ENCODE measurements around the gene CLTCL1.
"Not testable (repeated sequence)": the region's sequence is repeated elsewhere in the genome, so short reads cannot be mapped to it uniquely, and the experiment has no call there.

CLTCL1 gene

DNA sequence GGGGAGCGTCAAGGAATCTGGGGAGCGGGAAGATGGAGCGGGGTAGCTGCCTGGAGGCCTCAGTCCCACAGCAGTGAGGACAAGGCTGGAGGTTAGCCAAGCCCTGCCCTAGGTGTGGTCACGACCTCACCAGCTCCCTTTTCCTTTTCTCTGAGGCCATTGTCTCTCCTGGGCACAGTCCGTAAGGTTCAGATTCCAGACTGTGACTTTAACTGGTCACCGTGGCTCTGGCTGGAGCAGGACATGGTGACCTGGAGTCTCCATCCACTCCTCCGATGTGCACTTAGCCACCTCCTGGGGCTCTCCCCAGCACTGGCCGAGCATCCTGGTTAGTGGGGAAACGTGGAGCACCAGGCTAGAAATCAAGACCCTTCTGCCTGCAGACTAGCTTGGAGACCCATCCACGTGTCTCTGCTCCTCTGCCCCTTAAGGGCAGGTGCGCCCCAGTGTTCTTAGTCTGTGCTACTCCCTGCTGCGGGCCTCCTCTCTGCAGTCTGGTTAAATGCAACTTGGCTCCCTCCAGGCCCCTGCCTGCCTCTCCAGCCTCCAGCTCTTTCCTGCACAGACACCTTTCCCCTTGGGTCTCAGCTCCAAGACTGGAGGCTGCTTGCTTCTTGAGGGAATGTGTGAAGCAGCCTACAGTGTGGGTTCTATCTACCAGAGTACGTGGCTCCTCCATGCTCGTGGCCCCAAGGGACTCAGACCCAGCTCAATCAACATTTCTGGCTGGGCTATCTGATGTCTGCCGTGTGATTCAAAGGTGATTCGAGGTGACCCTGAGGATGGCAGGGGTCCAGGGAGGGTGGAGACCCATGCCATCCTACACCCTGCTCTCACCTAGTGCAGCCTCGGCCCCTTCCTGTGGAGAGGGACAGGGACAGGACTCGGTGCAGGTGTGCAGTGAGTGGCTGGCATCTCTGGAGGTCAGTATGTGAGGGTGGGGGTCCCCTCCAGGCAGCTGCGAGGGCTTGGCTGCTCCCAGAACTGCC lies 118.2 kb downstream of the CLTCL1 start:
- no peak for DNase-seq

DNA sequence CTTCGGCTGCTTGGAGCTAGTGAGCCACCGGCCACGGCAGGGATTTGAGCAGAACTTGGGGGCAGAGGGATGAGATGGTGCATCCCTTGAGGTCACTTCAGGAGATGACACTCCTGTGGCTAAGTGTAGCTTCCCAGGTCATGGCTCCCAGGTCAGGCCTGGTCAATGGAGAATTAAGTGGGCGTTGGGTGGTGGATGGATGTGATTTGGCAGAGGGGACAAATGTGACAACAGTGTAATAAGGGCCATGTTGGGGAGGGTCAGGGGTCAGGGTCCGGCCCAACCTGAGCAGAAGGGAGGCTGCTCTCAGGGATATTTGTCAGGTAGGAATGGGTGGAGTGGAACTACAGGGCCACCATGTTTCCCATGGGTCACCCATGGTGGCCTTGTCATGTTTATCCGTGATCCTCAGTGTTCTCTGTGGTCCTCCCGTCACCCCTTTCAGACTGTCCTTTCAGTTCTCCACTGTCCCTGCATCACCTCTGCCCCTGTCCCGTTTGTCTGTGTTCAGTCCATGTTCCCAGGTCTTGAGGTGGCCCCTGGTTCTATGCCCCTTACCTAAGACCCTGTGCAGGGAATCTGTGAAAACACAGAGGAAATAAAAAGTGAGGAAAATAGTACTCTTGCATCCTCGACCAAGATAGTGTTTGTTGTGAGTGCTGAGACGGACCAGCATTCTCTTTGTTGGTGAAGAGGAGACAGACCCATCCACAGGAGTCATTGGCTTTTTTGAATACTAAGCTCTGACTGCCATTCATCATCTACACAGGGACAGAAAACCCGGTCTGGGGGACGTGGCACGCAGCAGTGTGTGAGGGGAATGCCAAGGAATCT lies 119.1 kb downstream of the CLTCL1 start:
- no peak for DNase-seq

DNA sequence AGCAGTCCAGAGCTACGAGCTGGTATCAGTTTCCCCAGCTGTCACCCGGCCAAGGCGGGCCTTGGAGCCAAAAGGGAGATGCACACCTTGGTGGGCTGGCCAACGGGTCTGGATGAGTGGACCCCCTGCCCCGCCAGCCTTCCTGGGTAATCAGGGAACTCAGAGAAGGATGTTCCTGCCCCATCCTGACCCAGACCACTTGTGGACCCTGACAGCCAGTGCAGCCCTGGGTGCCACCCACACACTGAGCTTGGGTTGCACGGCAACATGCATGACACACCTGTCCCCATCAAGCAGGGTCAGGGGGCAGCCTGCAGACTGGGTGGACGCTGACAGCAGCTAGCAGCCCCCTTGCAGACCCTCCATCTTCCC lies 121.6 kb downstream of the CLTCL1 start:
- no peak for DNase-seq

DNA sequence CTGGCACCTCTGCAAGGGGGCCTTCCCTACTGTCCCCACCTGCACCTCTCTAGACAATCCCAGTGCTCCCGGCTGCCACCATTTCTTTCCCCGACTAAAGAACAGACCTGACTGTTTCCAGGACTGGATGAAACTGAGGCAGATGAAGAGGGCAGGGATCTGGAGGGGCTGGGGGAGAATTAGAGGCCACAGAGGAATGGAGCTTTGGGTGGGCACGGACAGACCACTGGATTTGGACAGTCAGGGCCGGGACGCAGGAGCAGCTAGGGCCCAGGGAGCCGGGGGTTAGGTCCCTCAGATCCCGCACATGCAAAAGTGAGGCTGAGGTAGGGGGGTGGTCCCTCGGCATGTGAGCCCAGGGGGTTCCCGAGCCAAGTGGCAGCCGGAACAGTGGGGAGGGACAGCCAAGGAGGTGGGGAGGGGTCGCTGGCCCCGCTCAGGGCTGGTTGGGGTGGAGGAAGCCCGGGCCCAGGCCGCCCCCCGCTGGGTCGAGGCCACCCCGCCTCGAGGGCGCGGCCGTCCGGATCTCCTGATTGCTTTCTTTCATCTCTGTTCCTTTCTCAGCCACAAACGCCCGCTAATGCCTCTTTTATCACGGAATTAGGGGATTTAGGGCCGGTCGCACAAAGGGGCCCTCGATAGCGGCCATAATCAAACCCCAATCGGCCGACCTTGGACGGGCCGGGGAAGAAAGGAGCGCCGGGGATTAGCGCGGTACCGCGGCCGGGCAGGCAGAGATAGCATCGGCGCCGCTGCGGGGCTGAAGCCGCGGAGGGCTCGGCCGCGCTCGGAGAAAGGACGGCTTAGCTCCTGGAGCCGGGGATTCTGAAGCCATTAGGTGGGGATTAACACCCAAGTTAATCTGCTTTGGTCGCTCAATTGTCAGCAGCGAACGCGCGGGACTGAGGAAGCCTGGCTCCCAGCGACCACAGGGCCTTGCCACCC lies 122.2 kb downstream of the CLTCL1 start:
- DNase-seq, result no peak

DNA sequence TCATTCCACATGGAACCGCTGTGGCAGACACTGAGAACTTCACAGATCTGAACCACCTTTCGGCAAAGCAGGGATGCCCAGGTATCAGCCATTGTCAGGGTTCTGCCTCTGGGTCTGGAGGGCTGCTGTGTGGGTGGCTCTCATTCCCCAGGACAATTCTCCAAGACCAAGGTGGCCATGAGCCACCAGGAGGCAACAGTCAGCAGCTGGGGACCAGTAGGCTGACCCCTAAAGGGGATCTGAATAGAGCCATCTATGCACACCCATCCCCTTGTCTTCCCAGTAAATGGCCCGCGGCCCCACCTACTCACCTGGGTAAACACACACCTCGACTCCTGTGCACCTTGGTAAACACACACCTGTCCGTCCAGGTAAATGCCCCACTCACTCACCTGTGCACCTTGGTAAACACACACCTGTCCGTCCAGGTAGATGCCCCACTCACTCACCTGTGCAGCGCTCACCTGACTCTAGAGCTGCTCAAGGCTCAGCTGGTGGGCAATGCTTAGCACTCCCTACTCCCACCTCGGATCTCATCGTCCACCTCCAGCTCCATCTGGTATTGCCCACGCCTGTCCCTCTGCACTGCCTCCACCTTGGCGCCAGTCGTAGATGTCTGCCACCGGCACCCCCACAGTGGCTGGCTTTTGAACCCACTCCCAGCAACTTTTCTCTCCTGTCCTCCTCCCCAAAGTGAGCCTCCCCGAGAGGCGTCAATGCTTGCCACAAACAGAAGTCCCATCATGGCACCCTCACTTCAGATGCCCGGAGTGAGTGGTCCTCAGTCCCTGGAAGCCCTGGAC lies 123.2 kb downstream of the CLTCL1 start:
- DNase-seq, result peak; percentile 43

DNA sequence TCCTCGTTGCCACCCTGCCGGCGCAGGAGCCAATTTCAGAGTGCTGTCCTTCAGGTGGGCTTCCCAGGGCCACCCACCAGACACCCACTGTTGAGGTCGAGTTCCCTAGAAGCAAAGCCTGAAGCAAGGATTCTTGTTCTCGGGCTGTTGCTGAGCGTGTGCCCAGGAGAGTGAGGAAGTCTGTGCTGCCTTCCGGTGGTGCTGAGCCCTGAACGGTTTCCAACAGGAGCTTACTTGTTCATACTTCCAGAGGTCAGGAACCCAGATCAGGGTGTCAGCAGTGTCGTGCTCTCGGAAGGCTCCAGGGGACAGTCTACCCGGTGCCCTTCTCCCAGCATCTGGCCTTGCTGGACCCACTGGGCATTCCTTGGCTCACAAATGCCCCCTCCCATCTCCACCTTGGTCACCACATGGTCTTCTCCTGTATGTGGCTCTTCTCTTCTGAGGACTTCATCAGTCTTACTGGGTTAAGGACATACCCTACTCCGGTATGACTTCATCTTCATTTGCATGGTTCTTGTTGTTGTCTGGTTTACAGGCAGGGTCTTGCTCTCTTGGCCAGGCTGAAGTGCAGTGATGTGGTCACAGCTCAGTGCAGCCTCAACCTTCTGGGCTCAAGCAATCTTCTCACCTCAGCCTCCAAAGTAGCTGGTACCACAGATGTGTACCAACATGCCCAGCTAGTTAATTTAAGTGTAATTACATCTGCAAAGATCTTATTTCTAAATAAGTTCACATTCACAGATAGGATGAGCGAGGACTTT lies 124.2 kb downstream of the CLTCL1 start:
- DNase-seq, result no peak

DNA sequence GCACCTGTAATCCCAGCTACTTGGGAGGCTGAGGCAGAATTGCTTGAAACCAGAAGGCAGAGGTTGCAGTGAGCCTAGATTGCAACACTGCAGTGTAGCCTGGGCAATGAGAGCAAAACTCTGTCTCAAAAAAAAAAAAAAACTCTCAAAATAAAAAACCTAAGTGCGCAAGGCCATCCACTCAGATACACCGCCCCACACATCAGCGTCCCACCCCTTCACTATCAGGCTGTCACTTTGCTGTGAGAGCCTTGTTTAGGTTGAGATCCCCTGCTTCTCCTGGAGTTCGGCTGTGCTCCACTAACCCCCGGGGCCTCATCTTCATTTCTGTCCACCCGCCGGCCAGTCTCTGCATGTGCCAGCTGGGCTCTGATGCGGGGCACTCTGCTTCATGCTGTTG lies 125.1 kb downstream of the CLTCL1 start:
- no peak for DNase-seq

DNA sequence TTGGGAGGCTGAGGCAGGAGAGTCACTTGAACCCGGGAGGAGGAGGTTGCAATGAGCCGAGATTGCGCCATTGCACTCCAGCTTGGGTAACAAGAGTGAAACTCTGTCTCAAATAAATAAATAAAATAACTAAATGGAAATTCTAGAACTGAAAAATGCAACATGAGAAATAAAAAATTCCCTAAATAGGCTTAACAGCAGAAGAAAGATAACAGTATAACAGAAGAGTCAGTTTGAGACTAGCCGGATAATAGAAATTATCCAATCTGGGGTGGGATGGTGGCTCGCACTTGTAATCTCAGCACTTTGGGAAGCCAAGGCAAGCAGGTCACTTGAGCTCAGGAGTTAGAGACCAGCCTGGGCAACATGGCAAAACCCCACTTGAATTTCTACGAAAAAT lies 127.1 kb downstream of the CLTCL1 start:
- no peak for DNase-seq

DNA sequence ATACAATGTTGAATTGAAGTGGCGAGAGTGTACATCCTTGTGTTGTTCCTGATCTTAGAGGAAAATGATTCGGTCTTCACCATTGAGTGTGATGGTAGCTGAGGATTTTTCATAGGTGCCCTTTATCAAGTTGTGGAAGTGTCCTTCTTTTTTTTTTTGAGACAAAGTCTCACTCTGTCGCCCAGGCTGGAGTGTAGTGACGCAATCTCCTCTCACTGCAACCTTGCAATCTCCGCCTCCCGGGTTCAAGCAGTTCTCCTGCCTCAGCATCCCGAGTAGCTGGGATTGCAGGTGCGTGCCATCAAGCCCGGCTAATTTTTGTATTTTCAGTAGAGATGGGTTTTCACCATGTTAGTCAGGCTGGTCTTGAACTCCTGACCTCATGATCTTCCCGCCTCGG lies 132.9 kb downstream of the CLTCL1 start:
- DNase-seq, result not testable (repeated sequence)

DNA sequence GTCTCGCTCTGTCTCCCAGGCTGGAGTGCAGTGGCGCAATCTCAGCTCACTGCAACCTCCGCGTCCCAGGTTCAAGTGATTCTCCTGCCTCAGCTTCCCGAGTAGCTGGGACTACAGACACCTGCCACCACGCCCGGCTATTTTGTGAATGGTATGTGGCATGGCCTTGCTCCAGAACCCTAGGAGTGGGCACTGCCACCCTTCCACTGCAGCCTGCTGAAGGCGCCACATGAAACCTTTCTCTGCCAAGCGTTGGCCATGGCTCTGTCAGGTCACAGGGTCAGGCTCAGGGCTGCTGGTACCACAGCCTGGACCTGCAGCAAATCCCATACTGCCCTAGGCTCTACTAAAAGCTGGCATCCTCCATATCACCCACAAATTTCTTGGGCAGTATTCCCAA lies 135.4 kb downstream of the CLTCL1 start:
- not testable (repeated sequence) for DNase-seq

DNA sequence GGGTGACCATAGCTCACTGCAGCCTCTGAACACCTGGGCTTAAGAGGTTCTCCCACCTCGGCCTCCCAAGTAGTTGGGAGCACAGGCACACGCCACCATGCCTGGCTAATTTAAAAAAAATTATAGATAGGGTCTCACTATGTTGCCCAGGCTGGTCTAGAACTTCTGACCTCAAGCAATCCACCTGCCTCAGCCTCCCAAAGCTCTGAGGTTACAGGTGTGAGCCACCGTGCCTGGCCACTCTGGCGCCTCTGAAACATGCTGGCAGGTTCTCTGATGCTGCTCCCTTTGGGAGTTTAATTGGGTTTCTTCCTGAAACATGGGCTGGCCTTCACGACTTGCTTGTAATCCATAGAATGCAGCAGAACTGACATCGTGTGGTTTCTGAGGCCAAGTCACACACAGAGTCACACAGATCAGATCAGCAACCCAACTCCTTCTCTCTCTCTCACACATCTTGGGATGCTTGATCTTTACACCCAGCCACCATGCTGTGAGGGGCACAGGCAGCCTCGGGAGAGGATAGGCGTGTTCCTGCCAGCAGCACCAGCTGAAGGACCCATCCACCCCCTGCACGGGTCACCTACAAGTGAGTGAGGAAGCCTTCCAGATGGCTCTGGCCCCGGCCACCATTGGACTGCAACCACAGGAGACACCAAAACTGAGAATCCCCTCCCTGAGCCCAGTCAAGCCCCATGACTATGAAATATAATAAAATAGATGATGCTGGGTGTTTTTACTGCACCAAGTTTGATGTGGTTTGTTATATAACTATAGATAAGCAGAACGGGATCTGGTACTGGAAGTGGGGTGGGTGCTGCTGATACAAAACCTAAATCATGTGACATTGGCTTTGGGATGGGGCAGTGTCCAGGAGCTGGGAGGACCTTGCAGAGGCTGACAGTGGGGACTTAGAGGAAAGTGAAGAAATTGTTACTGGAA lies 138.3 kb downstream of the CLTCL1 start:
- DNase-seq, result no peak

DNA sequence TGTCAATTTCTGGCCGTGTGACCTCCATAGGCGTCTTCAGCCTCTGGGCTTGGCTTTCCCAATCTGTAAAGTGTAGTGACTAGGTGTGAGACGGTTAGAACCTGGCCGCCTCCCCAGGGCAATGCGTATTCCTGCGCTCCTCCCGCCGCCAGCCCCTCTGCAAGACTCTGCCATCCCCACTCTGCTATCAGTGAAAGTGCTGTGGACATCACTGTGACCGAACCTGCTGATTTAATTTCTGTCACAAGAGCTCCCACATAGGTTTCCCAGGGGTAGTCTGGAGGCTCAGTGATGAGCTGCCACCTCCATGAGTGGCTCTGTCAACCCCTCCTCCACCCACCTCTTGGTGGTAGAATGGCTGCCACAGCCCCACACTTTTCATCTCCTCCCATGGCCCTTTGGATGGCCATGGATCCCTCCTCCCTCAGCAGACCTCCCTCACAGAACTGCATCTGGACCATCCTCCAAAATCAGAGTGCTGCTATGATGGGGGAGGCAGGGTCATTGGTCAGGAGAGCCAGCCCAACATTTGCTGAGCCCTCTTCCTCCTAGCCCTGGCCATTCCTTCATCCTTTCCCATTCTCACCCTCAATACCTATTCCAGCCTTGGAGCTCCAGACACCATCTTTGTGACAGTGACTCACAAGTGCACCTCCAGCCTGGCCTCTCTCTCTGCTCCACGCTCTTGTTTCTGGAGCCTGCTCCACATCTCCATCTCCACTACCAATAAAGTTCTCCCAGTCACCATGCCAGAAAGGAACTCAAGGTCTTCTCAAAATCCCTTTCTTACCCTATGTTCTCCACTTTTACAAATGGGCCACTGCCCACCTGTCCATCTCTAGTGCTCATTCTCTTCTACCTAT lies 140.0 kb downstream of the CLTCL1 start:
- no peak for DNase-seq

DNA sequence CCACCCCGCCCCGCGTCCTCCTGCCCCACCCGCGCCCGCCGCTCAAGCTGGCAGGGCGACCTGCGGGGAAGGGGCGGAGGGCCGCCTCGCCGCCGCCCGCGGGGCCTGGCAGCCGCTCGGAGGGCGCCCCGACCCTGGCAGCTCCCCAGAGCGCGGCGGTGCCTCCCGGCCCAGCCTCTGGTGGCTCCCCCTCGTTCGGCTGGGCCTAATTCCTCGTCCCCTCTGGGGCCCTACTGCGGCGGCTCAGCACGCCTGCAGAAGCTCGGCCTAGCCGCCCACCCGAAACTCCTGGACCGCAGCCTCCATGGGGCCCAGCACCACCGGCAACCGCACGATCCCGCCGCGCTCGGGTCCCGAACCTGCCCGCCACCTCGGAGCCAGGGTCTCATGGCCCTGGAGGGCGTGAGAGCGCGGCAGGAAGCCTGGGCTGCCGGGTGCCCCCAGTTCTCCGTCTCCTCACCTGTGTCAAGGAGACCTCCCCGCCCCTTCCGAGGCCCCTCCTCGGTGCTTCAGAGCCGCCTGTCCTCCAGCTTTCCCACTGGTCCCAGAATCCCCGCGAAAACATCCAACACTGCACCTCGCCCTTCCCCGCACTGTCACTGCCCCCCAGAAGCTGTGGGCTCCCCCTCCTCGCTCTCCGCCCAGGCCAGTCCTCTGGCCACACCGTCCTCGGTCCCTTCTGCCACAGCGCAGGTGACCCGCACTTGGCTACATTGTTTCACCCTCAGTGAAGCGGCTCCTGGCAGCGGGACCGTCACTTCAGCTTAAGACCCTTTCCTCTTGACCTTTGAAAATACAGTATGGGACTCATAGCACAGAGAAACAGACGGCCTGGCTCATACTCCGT lies 140.8 kb downstream of the CLTCL1 start:
- no peak for DNase-seq

DNA sequence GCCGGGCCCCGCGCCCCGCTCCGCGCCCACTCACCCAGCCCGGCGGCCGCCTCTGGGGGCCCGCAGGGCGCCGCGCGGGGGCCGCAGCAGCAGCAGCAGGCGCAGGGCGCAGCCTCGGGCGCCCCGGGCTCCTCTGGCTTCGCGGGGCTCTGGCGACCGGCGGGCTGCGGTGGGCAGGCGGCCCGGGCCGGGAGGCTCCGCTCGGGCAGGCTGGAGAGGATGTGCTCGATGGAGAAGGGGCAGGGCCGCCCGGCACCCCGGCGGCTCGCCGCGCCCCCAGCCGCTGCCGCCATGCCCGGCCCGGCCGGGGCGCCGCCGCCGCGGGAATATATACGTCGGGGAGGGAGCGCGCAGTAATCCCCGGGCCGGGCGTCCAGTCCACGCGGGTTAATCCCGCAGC lies 141.5 kb downstream of the CLTCL1 start, which contains the start of gene GSC2:
Gene GSC2 (minus strand): TSS at position 302 of the 400 bp plus-strand sequence. CDS start 9 bp downstream, at position 293.
- no peak for DNase-seq

DNA sequence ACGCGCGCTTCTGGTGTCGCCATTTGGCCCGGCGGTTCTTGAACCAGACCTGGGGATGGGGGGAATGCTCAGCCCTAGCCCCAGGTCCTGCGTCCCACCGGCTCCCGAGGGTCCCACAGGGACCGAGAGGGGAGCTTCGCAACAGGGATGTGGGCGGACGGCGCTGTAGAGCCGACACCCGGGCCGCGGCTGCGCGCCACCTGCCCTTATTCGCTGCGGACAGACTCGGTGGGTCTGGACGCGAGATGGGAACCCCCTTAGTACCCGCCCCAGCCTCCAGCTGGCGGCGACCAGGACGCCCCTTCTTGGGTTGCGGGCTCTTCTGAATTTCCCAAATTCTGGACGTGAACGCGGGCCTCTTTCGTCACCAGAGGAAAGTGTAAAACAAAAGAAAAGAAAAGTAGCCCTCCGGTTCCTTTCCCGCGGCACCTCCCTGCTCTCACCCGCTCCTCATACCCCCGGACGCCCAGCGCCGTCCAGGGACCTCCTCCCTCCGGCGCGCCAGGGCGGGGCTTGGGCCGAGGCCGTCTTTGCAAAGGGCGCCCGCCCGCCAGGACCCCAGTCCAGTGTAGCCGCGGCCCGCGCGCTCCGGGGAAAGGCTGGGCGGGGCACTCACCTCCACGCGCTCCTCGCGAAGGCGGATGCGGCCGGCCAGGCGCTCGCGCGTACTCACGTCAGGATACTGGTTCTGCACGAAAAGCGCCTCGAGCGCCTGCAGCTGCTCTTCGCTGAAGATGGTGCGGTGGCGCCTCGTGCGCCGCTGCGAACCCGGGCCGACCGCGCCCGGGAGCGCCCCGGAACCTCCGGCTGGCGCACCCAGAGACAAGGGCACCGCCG lies 142.3 kb downstream of the CLTCL1 start:
- DNase-seq, result no peak

DNA sequence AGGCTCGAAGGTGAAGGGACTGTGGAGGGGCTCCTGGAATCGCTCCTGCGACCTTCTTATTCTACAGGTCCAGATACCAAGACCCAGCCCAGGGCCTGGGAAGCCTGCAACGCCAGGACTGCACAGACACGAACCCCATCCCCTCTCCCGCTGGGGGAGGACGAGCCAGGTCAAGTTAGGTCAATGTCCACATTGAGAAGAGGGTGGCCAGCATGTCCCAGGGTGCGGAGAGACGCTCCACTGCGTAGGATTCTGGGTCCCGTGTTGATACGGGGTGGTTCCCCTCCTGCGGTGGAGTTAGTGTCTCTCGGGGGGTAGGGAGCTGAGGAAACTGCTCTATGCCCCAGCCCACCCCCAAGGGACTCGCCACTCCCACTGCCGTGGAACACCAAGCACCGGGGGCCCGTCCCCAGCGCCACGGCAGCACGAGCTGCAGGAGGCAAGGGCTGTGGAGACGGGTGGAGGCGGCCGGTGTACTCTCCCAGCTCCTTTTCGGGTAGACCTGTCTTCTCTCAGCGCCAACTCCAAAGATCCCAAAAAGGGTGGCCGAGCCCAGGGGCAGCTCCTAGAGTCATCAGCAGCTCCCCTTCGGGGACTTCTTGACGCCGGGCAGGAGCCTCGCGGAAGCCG lies 143.0 kb downstream of the CLTCL1 start:
- no peak for DNase-seq
